ENCODE data around the gene PSMD10. TPM values are rescaled to one million over a fixed set of nuclear protein-coding genes. Genes with fewer than 3 reads are reported as not detected.

The PSMD10 gene
- total RNA-seq, 1 donor from 2014 or later, result 31.9 TPM

DNA sequence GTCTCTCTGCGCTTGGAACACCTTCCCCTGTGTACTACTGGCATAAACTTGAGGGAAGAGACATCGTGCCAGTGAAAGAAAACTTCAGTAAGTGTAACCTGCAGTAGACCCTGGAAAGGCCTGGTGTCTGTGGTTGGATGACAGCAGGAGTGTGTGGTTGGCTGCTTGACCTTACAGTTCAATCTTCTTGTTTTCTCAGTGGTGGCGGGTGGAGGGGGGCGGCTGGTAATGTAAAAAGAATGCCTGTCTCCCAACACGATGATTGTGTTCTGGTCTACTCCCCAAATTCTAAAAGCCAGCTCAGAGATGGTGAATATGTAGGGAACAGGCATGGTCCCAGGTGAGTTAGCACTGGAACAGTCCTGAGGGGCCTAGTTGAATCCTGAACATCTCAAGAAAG is 18.6 kb downstream of the PSMD10 start:
- DNase-seq (ENCODE audit: low spot score), result no peak

DNA sequence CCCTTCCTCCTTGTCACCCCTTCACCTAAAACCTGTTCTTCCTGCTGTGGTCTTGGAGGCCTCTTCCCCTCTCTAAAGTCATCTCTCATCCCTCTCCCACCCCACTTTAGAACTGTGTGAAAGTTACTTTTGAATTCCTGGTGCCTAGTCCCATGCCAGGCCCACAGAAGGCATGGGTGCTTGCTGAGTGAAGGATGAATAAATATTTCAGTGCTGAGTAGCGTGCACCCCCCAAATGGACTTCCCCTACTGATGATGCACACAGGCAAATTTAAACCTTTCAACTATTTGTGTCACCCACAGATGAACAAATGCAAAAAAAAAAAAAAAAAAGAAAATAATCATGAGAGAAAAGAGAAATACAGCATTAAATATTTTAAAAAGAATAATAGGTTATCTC is 19.8 kb downstream of the PSMD10 start:
- no peak for DNase-seq (ENCODE audit: low spot score)

DNA sequence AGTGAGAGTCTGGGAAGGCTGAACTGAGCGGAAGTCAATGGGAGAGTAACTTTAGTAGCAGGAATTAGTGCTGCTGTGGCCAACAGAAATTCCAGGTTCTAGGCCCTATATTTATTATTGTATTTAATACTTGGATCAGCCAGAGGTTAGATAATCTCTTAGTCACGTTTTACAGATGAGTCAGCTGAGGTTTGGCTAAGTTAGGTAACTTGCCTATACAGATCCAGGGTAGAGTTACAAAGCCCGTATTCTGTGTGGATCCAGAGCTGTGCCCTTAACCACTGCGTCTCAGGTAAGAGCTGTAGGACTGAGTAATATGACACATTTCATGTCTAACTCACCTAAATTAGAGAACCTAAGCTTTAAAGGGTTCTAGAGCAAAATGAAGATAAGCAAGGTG is 20.5 kb downstream of the PSMD10 start:
- DNase-seq (ENCODE audit: low spot score), result no peak

DNA sequence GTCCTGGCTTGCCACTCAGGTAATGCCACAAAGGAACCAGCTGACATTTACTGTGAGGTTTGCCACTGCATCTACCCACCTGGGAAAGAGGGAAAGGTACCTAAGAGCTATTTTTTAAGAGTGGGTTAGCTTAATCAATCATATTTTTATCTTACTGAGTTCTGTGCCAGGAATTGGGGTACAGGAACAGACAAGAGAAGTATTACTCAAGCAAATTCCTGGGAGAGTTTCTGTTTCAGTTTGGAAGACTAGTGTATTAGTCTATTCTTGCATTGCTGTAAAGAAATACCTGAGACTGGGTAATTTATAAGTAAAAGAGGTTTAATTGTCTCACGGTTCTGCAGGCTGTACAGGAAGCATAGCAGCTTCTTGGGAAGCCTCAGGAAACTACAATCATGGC is 23.2 kb downstream of the PSMD10 start:
- no peak for DNase-seq (ENCODE audit: low spot score)

DNA sequence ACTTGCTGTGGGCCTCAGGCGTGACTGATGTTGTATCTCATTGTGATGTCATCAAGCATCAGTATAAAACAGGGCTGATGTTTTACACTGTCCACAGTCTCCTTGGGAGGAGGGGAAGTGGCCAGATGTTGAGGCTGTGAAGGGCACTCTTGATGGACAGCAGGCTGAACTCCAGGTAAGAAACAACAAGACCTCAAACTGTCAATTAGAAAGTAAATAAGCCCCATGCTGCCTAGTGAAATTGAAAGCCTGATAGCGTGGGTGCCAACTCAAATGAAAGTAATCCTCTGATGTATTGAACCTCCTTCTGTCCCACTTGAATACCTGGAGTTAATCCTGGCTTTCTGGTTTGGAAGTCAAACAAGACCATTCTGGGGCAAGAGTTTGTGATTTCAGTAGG is 26.7 kb downstream of the PSMD10 start:
- no peak for DNase-seq (ENCODE audit: low spot score)

DNA sequence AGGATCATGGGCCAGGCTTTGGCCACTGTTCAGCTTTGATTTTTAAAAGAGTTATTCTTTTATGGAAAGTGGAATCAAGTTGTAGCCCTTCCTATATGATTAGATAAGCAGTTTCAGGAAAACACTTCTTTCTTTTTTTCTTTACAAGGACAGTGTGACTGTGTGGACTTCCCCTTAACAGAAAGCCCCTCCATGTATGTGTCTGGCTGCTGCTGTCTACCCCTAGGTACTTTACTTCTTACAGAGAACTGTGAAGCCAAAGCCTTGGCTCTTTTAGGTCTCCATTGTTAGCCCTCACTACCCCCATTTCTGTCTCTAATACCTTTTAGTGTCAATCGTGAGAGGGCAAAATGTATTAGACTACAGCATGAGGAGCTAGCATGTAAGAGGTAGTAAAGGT is 27.3 kb downstream of the PSMD10 start:
- no peak for DNase-seq (ENCODE audit: low spot score)

DNA sequence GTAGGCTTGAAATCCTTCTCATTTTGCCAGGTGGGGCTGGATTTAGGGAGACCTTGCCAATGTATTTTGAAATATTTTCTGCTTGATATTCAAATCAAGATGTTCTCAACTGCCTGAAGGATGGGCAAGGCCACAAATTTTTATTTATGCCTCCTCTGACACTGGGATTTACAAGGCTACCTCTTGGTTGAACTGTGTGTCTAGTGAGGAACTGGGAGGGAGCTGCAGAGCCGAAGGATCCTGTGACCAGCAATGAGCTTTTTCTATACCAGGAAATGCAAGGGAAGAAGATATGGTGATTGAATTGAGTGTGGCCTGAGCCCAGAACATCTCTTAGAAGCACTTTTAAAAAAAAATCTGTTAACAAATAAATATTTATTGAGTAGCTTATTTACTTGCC is 31.5 kb downstream of the PSMD10 start:
- DNase-seq (ENCODE audit: low spot score), result no peak

DNA sequence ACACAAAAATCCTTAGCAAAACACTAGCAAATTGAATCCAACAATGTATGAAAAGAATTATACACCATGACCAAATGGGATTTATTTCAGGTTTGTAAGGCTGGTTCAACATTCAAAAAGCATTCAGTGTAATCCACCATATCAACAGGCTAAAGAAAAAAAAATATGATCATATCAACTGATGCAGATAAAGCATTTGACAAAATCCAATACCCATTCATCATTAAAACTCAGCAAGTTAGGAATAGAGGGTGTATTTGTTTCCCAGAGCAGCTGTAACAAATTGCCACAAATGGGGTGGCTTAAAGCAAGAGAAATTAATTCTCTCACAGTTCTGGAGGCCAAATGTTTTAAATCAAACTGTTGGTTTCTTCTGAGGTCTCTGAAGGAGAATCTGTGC is 35.8 kb downstream of the PSMD10 start:
- no peak for DNase-seq (ENCODE audit: low spot score)

DNA sequence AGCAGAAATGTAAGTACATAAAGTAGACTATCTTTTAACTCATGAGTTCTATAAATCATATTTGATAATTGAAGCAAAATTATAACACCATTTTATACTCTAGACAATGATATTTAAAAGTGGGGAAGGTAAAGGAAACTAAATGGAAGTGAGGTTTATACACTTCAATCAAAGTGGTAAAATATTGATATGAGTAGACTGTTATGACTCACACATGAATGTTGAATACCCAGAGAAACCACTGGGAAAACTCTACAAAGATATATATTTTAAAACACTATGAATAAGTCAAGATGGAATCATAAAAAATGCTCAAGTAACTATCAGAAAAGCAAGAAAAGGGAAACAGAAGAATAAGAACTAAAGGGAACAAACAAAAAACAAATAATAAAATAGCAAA is 38.1 kb downstream of the PSMD10 start:
- DNase-seq (ENCODE audit: low spot score), result no peak

DNA sequence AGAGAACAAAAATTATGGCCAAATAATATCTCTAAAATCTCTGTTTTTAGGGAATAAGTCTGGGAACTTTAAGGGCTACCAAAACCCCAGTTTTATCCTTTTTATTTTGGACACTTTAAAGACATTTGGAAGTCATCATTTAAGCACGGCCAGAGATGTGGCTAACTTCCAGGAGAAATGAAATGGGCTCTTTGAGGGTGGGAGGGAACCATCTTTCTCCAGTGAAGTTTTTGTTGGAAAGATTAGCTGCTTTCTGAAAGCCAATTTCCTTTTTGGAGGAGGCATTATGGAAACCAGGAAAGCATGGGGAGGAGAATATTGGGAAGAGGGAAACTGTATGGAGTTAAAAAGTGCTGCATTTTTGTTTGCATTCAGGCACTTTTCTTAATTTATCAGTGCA is 41.7 kb downstream of the PSMD10 start:
- no peak for DNase-seq (ENCODE audit: low spot score)

DNA sequence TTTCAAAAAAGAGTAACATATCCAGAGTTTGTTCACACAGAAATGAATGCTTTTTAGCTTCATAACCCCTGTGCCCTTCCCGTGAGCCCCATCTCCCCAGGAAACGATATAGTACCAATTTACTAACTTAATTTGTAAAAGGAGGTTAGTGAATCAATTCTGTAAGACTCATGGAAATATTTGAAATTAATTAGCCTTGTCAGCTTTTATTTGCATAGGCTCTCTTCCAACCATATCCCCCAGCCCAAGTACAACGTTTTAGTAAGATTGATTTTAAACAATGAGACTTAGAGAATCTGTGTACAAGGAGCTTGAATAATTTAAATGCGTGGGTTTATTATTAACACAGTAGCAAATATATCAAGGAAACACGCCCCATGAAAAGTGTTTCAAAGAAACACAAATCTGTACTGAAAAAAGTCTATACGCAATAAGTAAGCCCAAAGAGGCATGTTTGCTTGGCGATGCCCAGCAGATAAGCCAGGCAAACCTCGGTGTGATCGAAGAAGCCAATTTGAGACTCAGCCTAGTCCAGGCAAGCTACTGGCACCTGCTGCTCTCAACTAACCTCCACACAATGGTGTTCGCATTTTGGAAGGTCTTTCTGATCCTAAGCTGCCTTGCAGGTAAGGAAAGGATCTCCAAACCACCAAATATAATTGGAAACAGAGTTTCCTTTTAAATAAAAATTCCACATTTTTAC is 46.6 kb downstream of the PSMD10 start, which contains the start of gene VSIG1:
TSS of gene VSIG1 (plus strand) at position 512 of the 703 bp plus-strand sequence. CDS start at position 578, 66 bp downstream.
- DNase-seq (ENCODE audit: low spot score), result no peak

DNA sequence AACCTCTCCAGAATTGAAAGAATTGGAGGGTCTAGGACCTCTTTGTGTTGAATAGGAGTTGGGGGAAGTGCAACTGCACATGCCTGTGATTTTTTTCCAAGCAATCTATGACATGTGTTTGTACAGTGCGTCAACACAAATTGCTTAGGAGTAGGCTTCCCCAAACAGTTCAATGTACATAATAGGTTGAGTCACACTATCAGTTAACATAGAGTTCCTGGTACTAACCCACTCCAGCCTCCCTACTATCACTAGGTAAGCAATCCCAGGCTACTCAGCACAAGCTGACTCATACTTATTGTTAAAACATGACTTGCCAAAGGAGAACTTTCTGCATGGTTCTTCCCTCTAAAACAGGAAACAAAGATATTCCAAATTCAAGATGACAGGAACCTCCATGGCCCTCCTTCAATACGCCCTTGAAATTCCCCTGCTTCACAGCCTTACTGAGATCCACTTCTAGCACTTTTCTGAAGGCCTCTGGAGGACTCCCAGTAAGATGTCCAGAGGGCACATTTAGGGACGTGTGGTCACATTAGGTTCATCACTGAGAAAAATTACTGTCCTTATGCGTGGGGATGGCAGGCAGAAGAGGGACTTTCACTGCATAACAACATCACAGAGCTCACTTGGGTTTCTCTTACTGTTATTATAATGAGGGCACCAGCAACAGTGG is 54.9 kb downstream of the PSMD10 start:
- DNase-seq (ENCODE audit: low spot score), result no peak

DNA sequence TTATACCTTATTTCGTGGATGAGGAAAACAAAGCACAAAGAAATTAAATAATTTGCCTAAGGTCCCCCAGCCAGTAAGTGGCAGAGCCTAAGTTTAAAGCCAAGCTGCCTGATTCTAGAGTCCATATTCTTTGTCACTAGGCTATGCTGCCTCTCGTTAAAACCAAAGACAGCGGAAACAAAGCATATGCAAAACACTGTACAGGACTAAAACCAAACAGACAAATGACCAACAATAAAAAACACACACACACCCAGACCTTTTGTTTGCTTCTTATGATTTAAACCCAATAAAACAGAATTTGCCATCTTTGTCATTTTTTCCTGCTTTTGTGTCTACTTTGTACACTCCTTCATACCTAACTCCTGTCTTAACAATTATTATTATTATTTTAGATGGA is 56.6 kb downstream of the PSMD10 start:
- DNase-seq (ENCODE audit: low spot score), result no peak

Other genes starting within 250 kb of the PSMD10 start
- gene TEX13B, start 109.2 kb downstream of the PSMD10 start, total RNA-seq, result not detected
- gene VSIG1, start 46.5 kb downstream of the PSMD10 start, total RNA-seq, result not detected
- 12.0 TPM for gene ATG4A, start 236 bp upstream of the PSMD10 start, total RNA-seq

Measured in mesenteric fat pad (tissue), 1 donor.